Measurements from ENCODE around the gene RARA. TPM values are rescaled to one million over a fixed set of nuclear protein-coding genes. Genes with fewer than 3 reads are reported as not detected.

The RARA gene
- total RNA-seq, 4 donors from 2014 or later, result 26.7 to 61.5 (median 35.9) TPM

- no peak for ATAC-seq (ENCODE audit: low FRiP score)
- no peak for TF ChIP-seq CTCF (IDR thresholded peaks at IDR 0.05)
- DNase-seq (ENCODE audit: low spot score), result no peak
These were observed 21.9 kb upstream of the RARA start for GRCh38 chr17:40287159-40287493.

- peak; percentile 95 for ATAC-seq (ENCODE audit: low FRiP score)
- peak; percentile 94 for DNase-seq (ENCODE audit: low spot score)
- TF ChIP-seq CTCF (IDR thresholded peaks at IDR 0.05), result no peak
These were observed 21.2 kb upstream of the RARA start, which contains the start of gene CDC6 for GRCh38 chr17:40287494-40288369. Gene CDC6, plus strand, starts transcription at chr17:40287879. Its CDS starts 1,542 bp downstream, at chr17:40289421.

- no peak for TF ChIP-seq CTCF (IDR thresholded peaks at IDR 0.05)
- ATAC-seq (ENCODE audit: low FRiP score), result peak; percentile 69
- DNase-seq (ENCODE audit: low spot score), result no peak
These were observed 18.2 kb upstream of the RARA start for GRCh38 chr17:40290629-40291280.

- DNase-seq (ENCODE audit: low spot score) (no peak), ATAC-seq (ENCODE audit: low FRiP score) (no peak)
- no peak for TF ChIP-seq CTCF (IDR thresholded peaks at IDR 0.05)
These were observed 17.7 kb upstream of the RARA start for GRCh38 chr17:40291281-40291664.

GRCh38 chr17:40293363-40293762 is 15.6 kb upstream of the RARA start:
- ATAC-seq (ENCODE audit: low FRiP score), result no peak
- TF ChIP-seq CTCF (IDR thresholded peaks at IDR 0.05), result no peak
- no peak for DNase-seq (ENCODE audit: low spot score)

GRCh38 chr17:40295488-40296436 is 13.2 kb upstream of the RARA start:
- TF ChIP-seq CTCF (IDR thresholded peaks at IDR 0.05), result no peak
- ATAC-seq (ENCODE audit: low FRiP score) (no peak), DNase-seq (ENCODE audit: low spot score) (no peak)

Measured in omental fat pad (tissue), 4 donors.